Measurements from ENCODE around the gene UBA3. TPM values are rescaled to one million over a fixed set of nuclear protein-coding genes. Genes with fewer than 3 reads are reported as not detected.

The UBA3 gene
- total RNA-seq, 1 experiment from 2014 or later, result 47.1 TPM

- in situ Hi-C loops (cut with HindIII; ENCODE audit: low pct_unique_long_range_greater_than_20kb, low sequenced_read_pairs) (no loop called here), intact Hi-C loops (cut with micrococcal nuclease; ENCODE audit: unreplicated experiment) (no loop called here)
- Histone ChIP-seq H3K36me3 (ENCODE audit: control insufficient read depth, insufficient read depth, low read length) (peaks cover 3% of the 10 kb centered on the region; the same call in 1 of the 2 replicates), H3K27ac (ENCODE audit: low read length) (peak within 1 kb of the TSS; percentile 86), H3K4me1 (ENCODE audit: control insufficient read depth, insufficient read depth, low read length) (peaks cover 4% of the 10 kb centered on the region; the same call in 1 of the 2 replicates), H3K9me3 (ENCODE audit: control insufficient read depth, insufficient read depth, low read depth, low read length) (no peaks in the 10 kb centered on the region), H3K27me3 (ENCODE audit: control insufficient read depth, insufficient read depth, low read length) (no peaks in the 10 kb centered on the region), H3K4me3 (ENCODE audit: low read depth in 2 of 2, low read length in 2 of 2) (peak within 1 kb of the TSS; percentile 64 to 65)
- POLR2A ChIA-PET, result interaction anchor here (0.6 kb wide), 2 partner anchors 39 to 62 kb away, joined by 4 to 5 read pairs; partner anchors contain the start of gene TMF1
- TF ChIP-seq SIN3A (IDR thresholded peaks at IDR 0.05; ENCODE audit: borderline replicate concordance, insufficient read depth, low read depth, low read length) (peak; percentile 62; the same call in 1 of the 2 replicates), CTCF (IDR thresholded peaks at IDR 0.05) (peak; percentile 87), REST (IDR thresholded peaks at IDR 0.05; ENCODE audit: insufficient read depth in 1 of 2, low read depth in 2 of 2, low read length in 1 of 2) (no peak), TCF7L2 (IDR thresholded peaks at IDR 0.05; ENCODE audit: low read depth, low read length) (peak; percentile 51; the same call in 1 of the 2 replicates), POLR2AphosphoS5 (IDR thresholded peaks at IDR 0.05; ENCODE audit: low read depth, low read length) (peak; percentile 78)
- ATAC-seq (peak; percentile 94), DNase-seq (ENCODE audit: low read depth, low spot score) (peak; percentile 32)
- BruUV-seq (replicated peaks), result no TSS peak
- CTCF ChIA-PET, result no interaction called here
Measured at GRCh38 chr3:69013253-69014021, 66.7 kb downstream of the UBA3 start, which contains the start of gene EOGT. EOGT (minus strand) TSS chr3:69013684; CDS start chr3:69009846, 3,838 bp downstream.

GRCh38 chr3:69012800-69013252 lies 67.3 kb downstream of the UBA3 start:
- BruUV-seq (replicated peaks), result no TSS peak
- H3K36me3 ChIP-seq (ENCODE audit: control insufficient read depth, insufficient read depth, low read length), result peaks cover 6% of the 10 kb centered on the region
- DNase-seq (ENCODE audit: low read depth, low spot score) (no peak), ATAC-seq (peak; percentile 74)
- no peak for TF ChIP-seq POLR2AphosphoS5 (IDR thresholded peaks at IDR 0.05; ENCODE audit: low read depth, low read length)
- TF ChIP-seq TCF7L2 (IDR thresholded peaks at IDR 0.05; ENCODE audit: low read depth, low read length), result no peak
- TF ChIP-seq SIN3A (IDR thresholded peaks at IDR 0.05; ENCODE audit: borderline replicate concordance, insufficient read depth, low read depth, low read length), result no peak
- no peak for TF ChIP-seq CTCF (IDR thresholded peaks at IDR 0.05)
- TF ChIP-seq REST (IDR thresholded peaks at IDR 0.05; ENCODE audit: insufficient read depth in 1 of 2, low read depth in 2 of 2, low read length in 1 of 2), result no peak
- POLR2A ChIA-PET, result interaction anchor here (0.6 kb wide), 1 partner anchor 63 kb away, joined by 4 read pairs; no protein-coding TSS in a partner anchor
- H3K9me3 ChIP-seq (ENCODE audit: control insufficient read depth, insufficient read depth, low read depth, low read length), result no peaks in the 10 kb centered on the region
- in situ Hi-C loops (cut with HindIII; ENCODE audit: low pct_unique_long_range_greater_than_20kb, low sequenced_read_pairs) (no loop called here), intact Hi-C loops (cut with micrococcal nuclease; ENCODE audit: unreplicated experiment) (no loop called here)
- peak overlapping the region; percentile 86 for H3K27ac ChIP-seq (ENCODE audit: low read length)
- H3K4me1 ChIP-seq (ENCODE audit: control insufficient read depth, insufficient read depth, low read length), result peaks cover 4% of the 10 kb centered on the region; the same call in 1 of the 2 replicates
- H3K27me3 ChIP-seq (ENCODE audit: control insufficient read depth, insufficient read depth, low read length), result no peaks in the 10 kb centered on the region
- H3K4me3 ChIP-seq (ENCODE audit: low read depth in 2 of 2, low read length in 2 of 2), result peak overlapping the region; percentile 64 to 65
- CTCF ChIA-PET, result no interaction called here
